Upper lobe of left lung (tissue), 4 donors: ENCODE measurements around the gene CCDC85B.

Experiments
- EP300 ChIP-seq, 4 donors: sonication (generic); formaldehyde crosslinking; IDR thresholded peaks; one replicate each; pipeline ENCODE4 v1.5.1; 2017; ENCODE audit warnings: antibody characterized with exemption in 4 of 4, control low read depth in 2 of 4
- POLR2A ChIP-seq, 4 donors: fragments of 450-650 bp; IDR thresholded peaks; one replicate each; pipeline ENCODE4 v1.5.1; 2016 to 2017; ENCODE audit warnings: antibody characterized with exemption in 4 of 4, mild to moderate bottlenecking in 2 of 4
- POLR2AphosphoS5 ChIP-seq, 2 donors: sonication (generic); formaldehyde crosslinking; IDR thresholded peaks; one replicate each; pipeline ENCODE4 v1.5.1; 2017; ENCODE audit warnings: antibody characterized with exemption in 2 of 2
- TF ChIP-seq, protein P1 (sequence below), 6 experiments: fragments of 450-650 bp in 4 of 6; fragments of 200-600 bp in 2 of 6; sonication (generic) in 2 of 6; IDR thresholded peaks; one replicate each; pipeline ENCODE4 v1.5.1; 2016 to 2019; ENCODE audit warnings: antibody characterized with exemption in 6 of 6

DNA sequence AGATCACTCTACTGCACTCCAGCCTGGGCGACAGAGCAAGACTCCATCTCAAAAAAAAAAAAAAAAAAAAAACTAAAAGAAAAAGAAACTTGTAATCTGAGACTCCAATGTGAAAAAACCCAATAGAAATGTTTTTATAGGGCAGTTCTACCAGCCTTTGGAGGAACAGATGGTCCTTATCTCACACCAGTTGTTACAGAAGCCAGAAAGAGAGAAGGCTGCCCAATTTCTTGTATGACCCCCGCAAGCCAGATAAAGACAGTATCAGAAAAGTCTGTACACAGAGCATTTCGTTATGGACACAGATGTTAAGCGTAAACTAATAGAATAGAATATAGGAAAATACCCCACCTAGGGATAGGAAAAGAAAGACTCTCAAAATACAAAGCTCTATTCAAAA, 43.5 kb downstream of the CCDC85B start:
- TF ChIP-seq POLR2A (IDR thresholded peaks at IDR 0.05) (no peak), POLR2AphosphoS5 (IDR thresholded peaks at IDR 0.05) (no peak), EP300 (IDR thresholded peaks at IDR 0.05) (no peak)
- TF ChIP-seq, protein P1, sequence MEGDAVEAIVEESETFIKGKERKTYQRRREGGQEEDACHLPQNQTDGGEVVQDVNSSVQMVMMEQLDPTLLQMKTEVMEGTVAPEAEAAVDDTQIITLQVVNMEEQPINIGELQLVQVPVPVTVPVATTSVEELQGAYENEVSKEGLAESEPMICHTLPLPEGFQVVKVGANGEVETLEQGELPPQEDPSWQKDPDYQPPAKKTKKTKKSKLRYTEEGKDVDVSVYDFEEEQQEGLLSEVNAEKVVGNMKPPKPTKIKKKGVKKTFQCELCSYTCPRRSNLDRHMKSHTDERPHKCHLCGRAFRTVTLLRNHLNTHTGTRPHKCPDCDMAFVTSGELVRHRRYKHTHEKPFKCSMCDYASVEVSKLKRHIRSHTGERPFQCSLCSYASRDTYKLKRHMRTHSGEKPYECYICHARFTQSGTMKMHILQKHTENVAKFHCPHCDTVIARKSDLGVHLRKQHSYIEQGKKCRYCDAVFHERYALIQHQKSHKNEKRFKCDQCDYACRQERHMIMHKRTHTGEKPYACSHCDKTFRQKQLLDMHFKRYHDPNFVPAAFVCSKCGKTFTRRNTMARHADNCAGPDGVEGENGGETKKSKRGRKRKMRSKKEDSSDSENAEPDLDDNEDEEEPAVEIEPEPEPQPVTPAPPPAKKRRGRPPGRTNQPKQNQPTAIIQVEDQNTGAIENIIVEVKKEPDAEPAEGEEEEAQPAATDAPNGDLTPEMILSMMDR (IDR thresholded peaks at IDR 0.05), result no peak
